Measurements from ENCODE around the gene ATP8B4.

ATP8B4 gene

DNA sequence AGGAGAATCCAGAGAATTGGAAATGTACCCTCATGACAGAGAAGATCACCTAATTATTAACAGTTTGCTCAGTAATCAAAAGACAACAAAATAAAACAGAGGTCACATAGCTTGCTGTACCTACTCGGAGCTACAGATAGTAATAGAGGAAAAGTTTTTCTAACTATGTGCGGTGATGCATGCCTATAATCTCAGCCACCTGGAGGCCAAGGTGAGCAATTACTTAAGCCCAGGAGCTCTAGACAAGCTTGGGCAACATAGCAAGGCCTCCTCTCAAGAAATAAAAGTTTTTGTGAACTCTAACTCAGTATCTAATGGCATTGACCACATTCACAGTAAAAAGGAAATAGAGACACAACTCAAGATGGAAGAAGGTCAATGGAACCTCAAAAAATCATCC lies 243.6 kb downstream of the ATP8B4 start:
- DNase-seq = no peak
- TF ChIP-seq POLR2A (IDR thresholded peaks at IDR 0.05; ENCODE audit: low read length) (no peak), GATA1 (IDR thresholded peaks at IDR 0.05; ENCODE audit: low read depth, low read length) (no peak)

DNA sequence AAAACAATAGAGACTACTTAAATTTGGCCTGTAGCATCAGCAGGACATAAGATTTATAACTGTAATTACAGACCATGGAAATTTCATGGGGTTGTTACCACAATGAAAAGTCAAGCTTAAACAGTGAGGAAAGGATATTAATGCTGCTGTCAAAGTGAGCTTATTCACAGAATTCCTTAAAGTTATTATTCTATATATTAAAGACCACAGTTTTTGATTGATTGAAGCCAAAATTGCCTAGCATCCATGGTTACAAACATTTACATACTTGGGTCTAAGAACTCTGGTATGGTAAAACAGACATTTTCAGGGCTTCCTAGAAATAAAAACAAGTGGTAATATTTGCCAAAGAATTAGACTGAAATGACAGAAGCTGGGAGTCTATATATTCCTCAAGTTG lies 248.6 kb downstream of the ATP8B4 start:
- TF ChIP-seq GATA1 (IDR thresholded peaks at IDR 0.05; ENCODE audit: low read depth, low read length) (no peak), POLR2A (IDR thresholded peaks at IDR 0.05; ENCODE audit: low read length) (no peak)
- DNase-seq = no peak

DNA sequence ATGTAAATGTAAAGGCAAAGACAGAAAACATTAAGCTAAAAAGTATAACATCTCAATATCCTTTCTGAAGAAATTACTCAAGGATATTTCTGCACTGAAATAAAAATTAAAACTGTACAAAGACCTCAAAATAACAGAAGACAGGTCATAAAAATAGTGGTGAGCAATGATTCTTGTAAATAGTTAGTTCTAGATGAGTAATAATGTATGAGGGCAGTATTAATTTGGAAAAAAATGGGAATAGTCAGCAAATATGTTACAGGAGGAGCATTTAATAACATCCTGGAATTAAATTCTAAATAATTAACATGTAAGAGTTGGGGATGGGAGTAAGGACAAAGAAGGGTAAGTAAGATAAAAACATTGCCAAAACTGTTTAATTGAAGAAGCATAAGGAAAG lies 250.7 kb downstream of the ATP8B4 start:
- TF ChIP-seq GATA1 (IDR thresholded peaks at IDR 0.05; ENCODE audit: low read depth, low read length) = no peak
- TF ChIP-seq POLR2A (IDR thresholded peaks at IDR 0.05; ENCODE audit: low read length) = no peak
- no peak for DNase-seq

DNA sequence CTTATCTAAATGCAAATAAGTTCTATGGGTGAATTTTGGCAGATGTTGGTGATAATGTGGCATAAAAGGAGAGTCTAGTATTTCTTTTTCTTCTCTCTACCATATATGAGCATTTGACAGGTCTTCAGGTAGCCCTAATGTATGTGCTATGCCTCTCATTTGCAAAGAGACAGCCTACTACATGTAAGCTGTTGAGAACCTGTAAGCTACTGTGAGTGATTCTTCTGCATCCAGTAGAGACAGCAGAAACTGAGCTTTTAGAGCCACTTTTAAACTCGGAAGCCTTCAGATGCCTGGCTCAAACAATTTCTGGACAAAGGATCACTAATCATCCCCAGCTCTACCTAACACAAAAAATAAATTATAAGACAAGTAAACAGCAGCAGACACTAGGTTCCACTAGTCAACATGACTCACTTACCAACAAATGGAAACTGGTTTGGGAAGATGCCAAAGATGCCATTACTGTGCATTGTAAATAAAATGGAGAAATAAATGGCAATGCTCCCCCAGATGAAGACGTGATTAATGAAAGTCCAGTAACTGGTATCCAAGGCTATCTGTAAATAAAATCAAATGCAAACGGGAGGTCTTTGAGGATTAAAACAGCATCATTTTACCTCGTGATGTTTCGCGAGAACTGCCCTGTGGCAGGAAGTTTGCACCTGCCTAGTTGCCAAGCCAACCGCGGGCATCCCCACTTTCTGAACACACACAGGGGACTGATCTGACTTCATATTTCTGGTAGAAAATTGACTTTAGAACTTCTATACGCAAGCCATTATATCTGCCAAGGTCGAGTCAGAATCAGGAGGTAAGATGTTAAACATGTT lies 252.9 kb downstream of the ATP8B4 start:
- no peak for TF ChIP-seq GATA1 (IDR thresholded peaks at IDR 0.05; ENCODE audit: low read depth, low read length)
- no peak for TF ChIP-seq POLR2A (IDR thresholded peaks at IDR 0.05; ENCODE audit: low read length)
- DNase-seq = no peak

DNA sequence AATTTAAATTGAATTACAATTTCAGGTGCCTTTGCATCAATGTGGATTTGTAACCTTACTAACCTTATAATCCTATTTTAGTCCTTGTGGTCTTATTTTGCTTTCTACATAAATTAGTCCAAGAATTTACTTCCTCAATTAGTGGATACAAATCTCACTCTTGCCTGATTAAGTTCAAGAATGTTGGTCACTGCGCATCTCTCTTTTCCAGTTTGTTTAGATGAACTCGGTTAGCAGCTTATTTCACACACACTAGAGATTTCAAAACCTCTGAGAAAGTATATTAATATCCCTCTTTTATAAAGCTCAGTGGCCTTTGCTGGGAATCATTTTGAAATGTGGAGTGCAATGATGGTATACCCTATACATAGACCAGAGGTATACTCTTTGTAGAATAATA lies 254.8 kb downstream of the ATP8B4 start:
- no peak for DNase-seq
- no peak for TF ChIP-seq GATA1 (IDR thresholded peaks at IDR 0.05; ENCODE audit: low read depth, low read length)
- TF ChIP-seq POLR2A (IDR thresholded peaks at IDR 0.05; ENCODE audit: low read length) = no peak

DNA sequence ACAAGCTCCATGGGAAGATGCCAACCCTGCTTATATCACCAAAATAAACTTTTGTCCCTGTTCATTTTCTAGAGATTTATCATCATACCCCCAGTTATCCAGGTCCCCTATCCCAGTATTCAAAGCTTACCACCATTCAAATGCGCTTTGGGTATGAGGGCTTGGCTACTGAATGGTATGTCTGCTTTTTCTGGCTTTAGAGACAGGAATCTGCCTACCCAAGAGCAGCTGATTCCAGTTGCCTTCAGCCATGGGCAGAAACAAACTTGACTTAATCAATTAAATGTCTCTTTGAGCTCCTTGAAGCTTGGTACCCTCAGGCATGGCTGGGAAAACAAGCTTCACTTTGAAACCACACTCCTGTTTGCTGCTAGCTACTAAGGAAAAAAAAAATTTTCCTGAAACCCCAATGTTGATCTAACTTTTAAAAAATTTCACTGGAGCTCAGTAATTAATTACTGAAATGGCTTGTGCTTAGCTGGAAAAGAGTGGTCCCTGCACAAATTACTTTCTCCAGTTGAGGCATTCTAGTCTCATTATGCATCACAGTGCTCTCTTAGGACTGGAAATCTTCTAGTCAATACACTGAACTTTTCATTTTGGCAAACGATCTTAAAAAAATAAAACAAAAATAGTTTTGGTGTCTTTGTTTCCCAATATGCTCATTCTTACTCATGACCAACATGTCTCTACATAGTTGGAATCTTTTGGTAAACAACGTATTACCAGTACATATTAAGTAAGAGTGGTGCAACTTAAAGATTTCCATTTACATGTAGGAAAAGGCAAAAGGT lies 255.4 kb downstream of the ATP8B4 start:
- TF ChIP-seq POLR2A (IDR thresholded peaks at IDR 0.05; ENCODE audit: low read length) = no peak
- TF ChIP-seq GATA1 (IDR thresholded peaks at IDR 0.05; ENCODE audit: low read depth, low read length) = no peak
- no peak for DNase-seq

DNA sequence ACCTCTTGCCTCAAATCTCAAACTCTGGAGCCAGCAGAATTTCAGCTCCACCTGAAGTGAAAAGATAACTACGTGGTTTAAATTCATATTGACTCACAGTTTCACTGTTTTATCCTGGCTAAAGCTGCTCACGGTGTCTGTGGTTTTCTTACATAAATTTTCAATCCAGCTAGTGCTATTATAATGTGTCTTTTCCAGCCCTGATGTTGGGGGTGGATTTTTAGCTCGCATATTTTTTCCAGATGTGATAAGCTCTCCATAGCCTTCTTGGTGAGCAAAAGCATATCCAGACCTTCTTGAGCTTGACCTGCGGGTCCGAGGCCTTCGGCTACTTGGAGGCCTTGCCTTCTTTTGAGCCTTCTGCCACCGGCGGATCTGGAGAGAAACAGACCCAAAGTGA lies 258.9 kb downstream of the ATP8B4 start:
- TF ChIP-seq POLR2A (IDR thresholded peaks at IDR 0.05; ENCODE audit: low read length) (no peak), GATA1 (IDR thresholded peaks at IDR 0.05; ENCODE audit: low read depth, low read length) (no peak)
- DNase-seq = no peak

DNA sequence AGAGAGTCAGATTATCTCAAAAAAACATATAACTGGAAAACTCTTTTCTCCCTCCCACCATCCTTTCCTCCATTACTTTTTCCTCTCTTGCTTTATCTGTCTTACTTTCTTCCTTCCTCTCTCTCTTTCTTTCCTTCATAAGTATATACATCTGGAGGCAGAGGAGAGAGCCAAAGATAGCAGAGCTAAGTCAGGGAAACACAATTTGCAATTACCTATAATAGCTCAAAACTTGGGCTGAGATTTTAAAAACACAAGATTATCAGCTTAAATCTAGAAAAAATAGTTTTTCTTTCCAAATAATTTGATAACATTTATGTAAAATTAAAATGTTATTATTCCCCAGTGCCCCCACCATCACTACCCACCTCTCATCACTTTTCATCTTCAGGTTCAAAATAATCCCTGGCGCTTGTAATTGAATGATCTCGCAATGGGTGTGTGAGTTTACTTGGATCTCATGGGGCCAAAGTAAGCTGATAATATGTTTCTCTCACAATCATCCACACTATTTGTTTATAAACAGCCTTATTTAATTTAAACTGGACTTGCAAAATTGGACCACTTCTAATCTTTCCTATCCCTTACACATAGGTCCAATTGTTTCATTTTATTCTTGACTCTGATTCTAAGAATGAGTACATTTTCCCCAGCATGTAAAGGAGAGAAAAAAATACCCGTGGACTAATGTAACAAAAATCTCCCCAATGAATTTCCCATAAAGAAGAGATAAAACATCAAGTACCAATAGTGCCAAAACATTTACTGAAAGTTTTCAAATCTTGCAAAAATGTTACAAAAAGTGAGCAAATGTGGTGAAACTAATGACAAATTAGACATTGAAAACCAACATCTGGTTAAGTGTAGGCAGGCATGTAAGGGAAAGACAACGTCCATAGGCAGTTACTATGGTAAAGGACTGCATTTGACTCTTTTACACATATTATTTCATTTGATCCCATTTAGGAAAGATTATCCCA lies 261.2 kb downstream of the ATP8B4 start:
- TF ChIP-seq GATA1 (IDR thresholded peaks at IDR 0.05; ENCODE audit: low read depth, low read length) = no peak
- no peak for TF ChIP-seq POLR2A (IDR thresholded peaks at IDR 0.05; ENCODE audit: low read length)
- no peak for DNase-seq

DNA sequence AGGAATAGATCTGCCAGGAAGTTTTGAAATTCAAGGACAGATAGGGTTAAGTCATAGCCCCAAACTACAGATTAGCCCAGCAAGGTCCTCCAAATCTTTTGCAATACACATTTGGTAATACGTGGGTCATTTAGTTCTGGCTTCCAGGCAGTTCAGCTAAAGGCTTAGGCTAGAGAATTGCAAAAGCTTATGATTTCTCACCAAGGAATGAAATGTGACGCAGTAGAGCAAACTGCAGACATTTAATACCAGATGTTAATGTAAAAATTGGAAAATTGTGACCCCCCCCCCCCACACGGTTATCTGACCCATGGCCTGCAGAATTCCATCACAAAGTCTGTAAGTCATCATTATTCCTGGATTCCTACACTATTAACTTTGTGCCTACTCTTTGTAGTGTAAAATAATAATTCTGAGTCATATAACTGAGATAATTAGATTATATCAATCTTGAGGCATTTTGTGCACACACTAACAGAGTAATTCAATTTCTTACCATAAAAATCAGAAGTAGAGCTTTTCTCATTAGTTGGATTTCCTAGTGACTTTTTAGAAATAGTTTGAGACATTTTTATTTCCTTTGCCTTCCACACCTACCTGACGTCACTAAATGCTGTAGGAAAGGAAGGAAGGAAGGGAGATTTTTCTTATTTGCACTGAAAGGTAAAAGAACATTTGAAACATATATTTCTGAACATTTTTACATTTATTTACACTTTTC lies 263.0 kb downstream of the ATP8B4 start:
- DNase-seq = no peak
- TF ChIP-seq POLR2A (IDR thresholded peaks at IDR 0.05; ENCODE audit: low read length) = no peak
- no peak for TF ChIP-seq GATA1 (IDR thresholded peaks at IDR 0.05; ENCODE audit: low read depth, low read length)

DNA sequence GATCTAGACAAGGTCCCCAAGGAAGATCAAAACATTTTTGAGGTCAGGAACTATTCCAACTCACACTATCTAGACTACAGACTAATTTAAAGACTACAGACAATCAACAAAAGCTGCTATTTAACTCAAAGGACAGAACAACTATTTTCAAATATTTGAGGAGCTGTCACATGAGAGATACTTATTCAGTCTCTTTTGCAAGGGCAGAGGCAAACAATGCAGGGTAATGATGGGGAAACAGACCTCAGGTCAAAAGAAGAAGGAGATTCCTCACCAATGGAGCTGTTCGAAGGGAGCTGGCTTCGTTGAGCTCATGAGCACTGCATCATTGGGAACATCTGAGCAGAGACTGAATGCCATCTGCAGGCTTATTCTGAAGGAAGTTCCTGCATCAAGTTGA lies 266.3 kb downstream of the ATP8B4 start:
- no peak for DNase-seq
- TF ChIP-seq GATA1 (IDR thresholded peaks at IDR 0.05; ENCODE audit: low read depth, low read length) (no peak), POLR2A (IDR thresholded peaks at IDR 0.05; ENCODE audit: low read length) (no peak)

DNA sequence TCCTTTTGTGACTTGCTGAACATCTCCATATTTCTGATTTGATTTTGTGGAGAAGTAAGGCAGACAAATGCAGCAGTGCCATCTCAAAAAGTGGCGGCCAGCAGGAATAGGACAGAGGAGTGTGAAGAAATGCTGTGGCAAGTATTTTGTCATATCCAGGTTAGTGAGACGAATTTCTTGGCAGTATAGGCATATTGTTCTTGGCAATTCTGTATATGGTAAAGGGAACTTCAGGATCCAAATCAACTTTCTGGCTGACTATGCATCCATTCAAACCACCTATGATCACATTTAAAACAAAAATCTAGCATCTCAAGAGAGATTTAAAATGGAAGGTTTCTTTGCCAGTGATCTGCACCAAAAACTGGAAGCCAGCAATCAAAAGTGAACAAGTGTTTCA lies 270.2 kb downstream of the ATP8B4 start:
- no peak for DNase-seq
- TF ChIP-seq GATA1 (IDR thresholded peaks at IDR 0.05; ENCODE audit: low read depth, low read length) (no peak), POLR2A (IDR thresholded peaks at IDR 0.05; ENCODE audit: low read length) (no peak)

DNA sequence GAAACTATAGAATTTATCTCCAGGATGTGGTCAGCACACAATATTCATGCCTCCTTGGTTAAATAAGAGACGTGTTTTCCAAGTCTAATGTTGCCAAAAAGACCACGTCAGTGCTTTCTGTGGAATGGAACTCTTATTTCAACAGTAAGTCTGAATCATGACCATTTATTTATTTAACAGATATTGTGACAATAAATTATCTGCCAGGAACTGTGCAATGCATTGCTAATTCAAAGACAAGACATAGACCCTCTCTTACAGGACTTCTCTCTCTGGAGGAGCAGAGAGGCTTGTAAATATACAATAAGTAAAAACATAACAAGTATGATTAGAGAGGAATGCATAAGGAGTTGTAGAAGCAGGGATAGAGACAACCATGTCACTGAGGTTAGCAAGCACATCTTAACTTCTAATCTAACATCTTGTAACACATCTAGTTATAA lies 270.7 kb downstream of the ATP8B4 start:
- no peak for TF ChIP-seq POLR2A (IDR thresholded peaks at IDR 0.05; ENCODE audit: low read length)
- no peak for TF ChIP-seq GATA1 (IDR thresholded peaks at IDR 0.05; ENCODE audit: low read depth, low read length)
- no peak for DNase-seq

All from erythroblast (primary cell).